ENCODE measurements around the gene NRG4. TPM values are rescaled to one million over a fixed set of nuclear protein-coding genes. Genes with fewer than 3 reads are reported as not detected.

Gene NRG4
- total RNA-seq, 1 experiment from 2014 or later = not detected

DNA sequence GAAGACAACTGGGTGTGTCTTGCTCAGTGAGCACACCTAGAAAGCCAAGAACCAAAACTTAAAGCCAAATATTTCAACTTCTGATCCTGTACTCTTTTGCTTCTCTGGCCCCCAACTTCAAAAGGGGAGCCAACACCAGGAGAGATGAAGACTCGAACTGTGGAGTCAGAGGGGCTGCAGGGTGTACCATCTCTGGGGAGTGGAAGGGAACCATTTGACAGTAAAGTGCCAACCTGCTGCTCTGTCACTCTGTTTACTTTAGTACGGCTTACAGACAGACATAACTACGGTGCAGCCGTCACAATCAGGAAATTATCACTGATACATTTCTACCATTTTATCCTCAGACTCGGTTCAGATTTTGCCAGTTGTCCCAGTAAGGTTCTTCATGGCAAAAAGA is 107.0 kb downstream of the NRG4 start:
- no peaks in the 10 kb centered on the region for H3K9me3 ChIP-seq (ENCODE audit: control insufficient read depth, low read depth, low read length)
- H3K27me3 Mint-ChIP-seq (ENCODE audit: low read depth) = no peaks in the 10 kb centered on the region; the same call in 1 of the 2 replicates
- H3K79me2 ChIP-seq (ENCODE audit: insufficient read depth, low read length) = peaks cover 19% of the 10 kb centered on the region; the same call in 1 of the 2 replicates
- no peak overlapping the region for H2BK120ac ChIP-seq (ENCODE audit: low read depth, low read length, poor library complexity, severe bottlenecking)
- H2AK5ac ChIP-seq (ENCODE audit: insufficient read length, low read length) = no peak overlapping the region
- WGBS (ENCODE audit: extremely low coverage, insufficient read length, low lambda C conversion rate) = no CpG with 5 or more reads among the region's 5 CpGs
- peak overlapping the region; percentile 33 for H3K4me2 ChIP-seq (ENCODE audit: insufficient read depth, insufficient read length, low read length)
- no peak overlapping the region for H3K27ac ChIP-seq (ENCODE audit: insufficient read length, low read depth, low read length)
- no peak overlapping the region for H2BK15ac ChIP-seq (ENCODE audit: low read depth, low read length)
- no peak overlapping the region for H4K8ac ChIP-seq (replicated peaks; ENCODE audit: insufficient read length, low read depth, low read length)
- peak overlapping the region; percentile 96 to 97 for H3K4me3 Mint-ChIP-seq
- peak overlapping the region; percentile 24 to 71 (median 35); a peak in 3 of 7 replicates for H3K27ac Mint-ChIP-seq
- no peak overlapping the region for H2AFZ ChIP-seq (ENCODE audit: low read length)
- H4K5ac ChIP-seq (ENCODE audit: insufficient read length, low read depth, low read length) = no peak overlapping the region
- no peak overlapping the region for H3K23ac ChIP-seq (ENCODE audit: insufficient read length, low read depth, low read length)
- H3K9me3 Mint-ChIP-seq = peaks cover 0 to 4% of the 10 kb centered on the region in 2 experiments; a peak in 3 of 5 replicates
- H4K91ac ChIP-seq (ENCODE audit: insufficient read length, low read depth, low read length) = no peak overlapping the region
- no peak overlapping the region for H3K4ac ChIP-seq (ENCODE audit: low read depth, low read length)
- H3K14ac ChIP-seq (ENCODE audit: insufficient read depth, low read length) = no peak overlapping the region
- H3K79me1 ChIP-seq (ENCODE audit: insufficient read depth, low read depth, low read length, poor library complexity, severe bottlenecking) = peaks cover 5% of the 10 kb centered on the region
- TF ChIP-seq, protein P1, sequence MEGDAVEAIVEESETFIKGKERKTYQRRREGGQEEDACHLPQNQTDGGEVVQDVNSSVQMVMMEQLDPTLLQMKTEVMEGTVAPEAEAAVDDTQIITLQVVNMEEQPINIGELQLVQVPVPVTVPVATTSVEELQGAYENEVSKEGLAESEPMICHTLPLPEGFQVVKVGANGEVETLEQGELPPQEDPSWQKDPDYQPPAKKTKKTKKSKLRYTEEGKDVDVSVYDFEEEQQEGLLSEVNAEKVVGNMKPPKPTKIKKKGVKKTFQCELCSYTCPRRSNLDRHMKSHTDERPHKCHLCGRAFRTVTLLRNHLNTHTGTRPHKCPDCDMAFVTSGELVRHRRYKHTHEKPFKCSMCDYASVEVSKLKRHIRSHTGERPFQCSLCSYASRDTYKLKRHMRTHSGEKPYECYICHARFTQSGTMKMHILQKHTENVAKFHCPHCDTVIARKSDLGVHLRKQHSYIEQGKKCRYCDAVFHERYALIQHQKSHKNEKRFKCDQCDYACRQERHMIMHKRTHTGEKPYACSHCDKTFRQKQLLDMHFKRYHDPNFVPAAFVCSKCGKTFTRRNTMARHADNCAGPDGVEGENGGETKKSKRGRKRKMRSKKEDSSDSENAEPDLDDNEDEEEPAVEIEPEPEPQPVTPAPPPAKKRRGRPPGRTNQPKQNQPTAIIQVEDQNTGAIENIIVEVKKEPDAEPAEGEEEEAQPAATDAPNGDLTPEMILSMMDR (conservative IDR thresholded peaks at IDR 0.05) = no peak
- no peaks in the 10 kb centered on the region for H3K27me3 ChIP-seq (ENCODE audit: insufficient read depth, low read length)
- DNase-seq = no peak
- no peak overlapping the region for H2BK5ac ChIP-seq (ENCODE audit: insufficient read length, low read length)
- peaks cover 3% of the 10 kb centered on the region for H3K23me2 ChIP-seq (ENCODE audit: insufficient read length, low read depth, low read length, poor library complexity, severe bottlenecking)
- peaks cover 34 to 36% of the 10 kb centered on the region in 2 experiments for H3K4me1 Mint-ChIP-seq
- H2BK20ac ChIP-seq (ENCODE audit: low read depth, low read length, poor library complexity, severe bottlenecking) = no peak overlapping the region
- no peak overlapping the region for H3K18ac ChIP-seq (ENCODE audit: insufficient read length, low read depth, low read length)
- H3K4me1 ChIP-seq (ENCODE audit: insufficient read depth, low read length) = peaks cover 2% of the 10 kb centered on the region
- H4K20me1 ChIP-seq (ENCODE audit: control insufficient read depth, insufficient read depth, insufficient read length) = no peaks in the 10 kb centered on the region
- H3K36me3 Mint-ChIP-seq (ENCODE audit: insufficient read depth in 1 of 3, low read depth in 3 of 3) = peaks cover 32 to 47% (median 38%) of the 10 kb centered on the region in 3 experiments
- H3K9ac ChIP-seq (ENCODE audit: extremely low read depth, insufficient read length, low read length) = no peak overlapping the region
- no peak overlapping the region for H3K56ac ChIP-seq (ENCODE audit: insufficient read length, low read depth, low read length)
- no peak overlapping the region for H2BK12ac ChIP-seq (ENCODE audit: insufficient read length, low read depth, low read length)
- H3T11ph ChIP-seq (ENCODE audit: low read length) = no peak overlapping the region

All from H9 (cell line).